ENCODE data around the gene C1orf167.

C1orf167 gene

DNA sequence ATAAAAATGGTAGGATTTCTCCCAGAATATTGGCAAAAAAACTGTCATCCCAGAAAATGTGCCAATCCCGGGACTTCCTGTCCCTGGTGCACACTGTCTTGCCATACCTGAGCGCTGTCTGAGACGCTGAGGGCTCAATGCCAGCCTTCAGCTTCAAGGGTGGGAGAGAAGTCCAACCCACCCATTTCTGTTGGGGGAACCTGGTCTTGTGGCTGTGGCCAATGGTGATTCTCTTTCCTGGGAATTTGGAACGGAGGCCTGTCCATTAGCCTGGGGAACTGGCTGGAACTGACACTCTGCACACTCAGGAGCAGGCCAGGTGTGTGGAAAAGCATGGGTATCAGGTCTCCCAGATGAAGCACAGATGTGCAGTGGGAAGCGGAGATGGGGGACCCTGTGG is 37.1 kb downstream of the C1orf167 start:
- H3K4me3 ChIP-seq (ENCODE audit: low read depth, low read length), result no peak overlapping the region
- no peak for DNase-seq (ENCODE audit: low read depth)
- TF ChIP-seq POLR2A (IDR thresholded peaks at IDR 0.05; ENCODE audit: extremely low read depth, insufficient read length), result no peak
- TF ChIP-seq, protein P1, sequence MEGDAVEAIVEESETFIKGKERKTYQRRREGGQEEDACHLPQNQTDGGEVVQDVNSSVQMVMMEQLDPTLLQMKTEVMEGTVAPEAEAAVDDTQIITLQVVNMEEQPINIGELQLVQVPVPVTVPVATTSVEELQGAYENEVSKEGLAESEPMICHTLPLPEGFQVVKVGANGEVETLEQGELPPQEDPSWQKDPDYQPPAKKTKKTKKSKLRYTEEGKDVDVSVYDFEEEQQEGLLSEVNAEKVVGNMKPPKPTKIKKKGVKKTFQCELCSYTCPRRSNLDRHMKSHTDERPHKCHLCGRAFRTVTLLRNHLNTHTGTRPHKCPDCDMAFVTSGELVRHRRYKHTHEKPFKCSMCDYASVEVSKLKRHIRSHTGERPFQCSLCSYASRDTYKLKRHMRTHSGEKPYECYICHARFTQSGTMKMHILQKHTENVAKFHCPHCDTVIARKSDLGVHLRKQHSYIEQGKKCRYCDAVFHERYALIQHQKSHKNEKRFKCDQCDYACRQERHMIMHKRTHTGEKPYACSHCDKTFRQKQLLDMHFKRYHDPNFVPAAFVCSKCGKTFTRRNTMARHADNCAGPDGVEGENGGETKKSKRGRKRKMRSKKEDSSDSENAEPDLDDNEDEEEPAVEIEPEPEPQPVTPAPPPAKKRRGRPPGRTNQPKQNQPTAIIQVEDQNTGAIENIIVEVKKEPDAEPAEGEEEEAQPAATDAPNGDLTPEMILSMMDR (IDR thresholded peaks at IDR 0.05; ENCODE audit: low read depth, low read length), result no peak
- TF ChIP-seq MYC (IDR thresholded peaks at IDR 0.05; ENCODE audit: low read depth, low read length), result no peak
- TF ChIP-seq, protein P2, sequence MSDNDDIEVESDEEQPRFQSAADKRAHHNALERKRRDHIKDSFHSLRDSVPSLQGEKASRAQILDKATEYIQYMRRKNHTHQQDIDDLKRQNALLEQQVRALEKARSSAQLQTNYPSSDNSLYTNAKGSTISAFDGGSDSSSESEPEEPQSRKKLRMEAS (IDR thresholded peaks at IDR 0.05; ENCODE audit: low read depth, low read length), result no peak

- no peak for TF ChIP-seq POLR2A (IDR thresholded peaks at IDR 0.05; ENCODE audit: extremely low read depth, insufficient read length)
- TF ChIP-seq, protein P1 (IDR thresholded peaks at IDR 0.05; ENCODE audit: low read depth, low read length), result no peak
- TF ChIP-seq, protein P2 (IDR thresholded peaks at IDR 0.05; ENCODE audit: low read depth, low read length), result no peak
- no peak overlapping the region for H3K4me3 ChIP-seq (ENCODE audit: low read depth, low read length)
- DNase-seq (ENCODE audit: low read depth), result no peak
Observed at GRCh38 chr1:11799896-11800295, 37.9 kb downstream of the C1orf167 start.

DNA sequence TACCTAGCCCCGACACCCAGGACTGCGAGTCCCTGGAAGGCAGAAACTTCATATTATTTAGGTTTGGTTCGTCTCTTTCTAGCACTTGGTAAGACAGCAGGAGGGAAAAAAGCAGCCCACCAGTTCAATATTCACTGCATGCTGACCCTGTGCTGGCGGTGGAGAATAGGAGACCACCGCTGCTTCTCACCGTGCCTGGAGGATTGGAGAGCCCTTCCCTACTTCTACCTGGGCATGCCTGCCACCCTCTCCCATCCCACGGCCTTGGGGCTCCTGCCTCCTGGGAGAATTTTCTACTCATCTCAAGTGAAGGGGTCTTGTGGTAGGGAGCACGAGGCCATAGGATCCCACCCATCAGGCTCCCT is 38.4 kb downstream of the C1orf167 start:
- TF ChIP-seq, protein P1 (IDR thresholded peaks at IDR 0.05; ENCODE audit: low read depth, low read length), result no peak
- TF ChIP-seq MYC (IDR thresholded peaks at IDR 0.05; ENCODE audit: low read depth, low read length), result no peak
- TF ChIP-seq, protein P2 (IDR thresholded peaks at IDR 0.05; ENCODE audit: low read depth, low read length), result no peak
- no peak for TF ChIP-seq POLR2A (IDR thresholded peaks at IDR 0.05; ENCODE audit: extremely low read depth, insufficient read length)
- H3K4me3 ChIP-seq (ENCODE audit: low read depth, low read length), result no peak overlapping the region
- no peak for DNase-seq (ENCODE audit: low read depth)

DNA sequence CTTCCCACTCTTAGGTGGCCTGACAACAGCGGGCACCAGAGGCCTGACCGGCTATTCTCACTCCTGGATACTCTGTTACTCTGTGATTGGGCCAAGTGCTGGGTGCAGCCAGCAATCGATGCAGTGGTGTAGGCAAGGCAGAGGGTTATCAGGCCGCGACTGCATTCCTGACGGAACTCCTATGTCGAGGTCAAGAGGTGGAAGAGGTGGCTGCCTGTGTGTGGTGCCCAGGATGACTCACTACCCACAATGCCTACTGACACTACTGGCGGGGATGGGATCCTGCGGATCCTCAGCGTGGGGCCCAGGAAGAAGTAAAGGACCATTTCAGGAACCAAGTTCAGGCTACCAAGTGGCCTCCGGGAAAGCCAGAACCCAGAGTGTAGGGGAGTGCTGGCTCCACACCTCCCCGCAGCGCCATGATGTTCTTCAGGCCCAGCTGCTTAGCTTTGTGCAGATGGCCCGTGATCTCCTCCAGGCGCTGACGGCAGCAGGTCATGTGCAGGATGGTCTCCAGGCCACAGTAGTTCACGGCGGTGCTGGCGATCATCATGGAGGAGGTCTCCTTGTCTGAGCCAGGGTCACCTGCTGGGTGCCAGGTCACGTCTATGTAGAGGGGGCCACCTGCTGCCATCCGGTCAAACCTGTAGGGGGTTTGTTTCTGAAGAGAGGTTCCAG is 38.9 kb downstream of the C1orf167 start:
- no peak for DNase-seq (ENCODE audit: low read depth)
- H3K4me3 ChIP-seq (ENCODE audit: low read depth, low read length), result no peak overlapping the region
- TF ChIP-seq MYC (IDR thresholded peaks at IDR 0.05; ENCODE audit: low read depth, low read length), result no peak
- TF ChIP-seq, protein P1 (IDR thresholded peaks at IDR 0.05; ENCODE audit: low read depth, low read length), result no peak
- TF ChIP-seq, protein P2 (IDR thresholded peaks at IDR 0.05; ENCODE audit: low read depth, low read length), result no peak

DNA sequence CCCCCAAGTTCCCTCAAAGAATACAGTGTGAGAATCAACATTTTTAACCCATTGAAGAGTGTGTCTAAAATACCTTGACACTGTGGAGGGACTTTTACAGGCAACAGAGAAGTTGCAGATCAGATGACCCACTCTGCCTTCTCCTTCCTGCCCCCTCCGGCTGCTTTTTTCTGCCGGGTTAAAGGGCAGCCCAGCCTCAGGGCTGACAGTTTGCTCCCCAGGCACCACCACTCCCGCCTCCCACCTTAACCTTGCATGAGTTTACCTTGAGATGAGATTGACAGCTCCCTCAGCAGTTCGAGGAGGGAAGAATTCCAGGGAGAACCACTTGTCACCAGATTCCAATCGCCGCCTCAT is 40.6 kb downstream of the C1orf167 start:
- DNase-seq (ENCODE audit: low read depth), result no peak
- TF ChIP-seq MYC (IDR thresholded peaks at IDR 0.05; ENCODE audit: low read depth, low read length), result no peak
- TF ChIP-seq, protein P1 (IDR thresholded peaks at IDR 0.05; ENCODE audit: low read depth, low read length), result no peak
- TF ChIP-seq, protein P2 (IDR thresholded peaks at IDR 0.05; ENCODE audit: low read depth, low read length), result no peak
- no peak for TF ChIP-seq POLR2A (IDR thresholded peaks at IDR 0.05; ENCODE audit: extremely low read depth, insufficient read length)
- H3K4me3 ChIP-seq (ENCODE audit: low read depth, low read length), result no peak overlapping the region

All from NB4 (cell line).